GM18858 (cell line): ENCODE measurements around the gene TECRL.

Source experiments
- ATAC-seq: cut with Tn5 transposase; IDR thresholded peaks from one replicate; pipeline ENCODE4 v1.9.1; 2021; ENCODE audit not compliant: unreplicated experiment

The TECRL gene, protein sequence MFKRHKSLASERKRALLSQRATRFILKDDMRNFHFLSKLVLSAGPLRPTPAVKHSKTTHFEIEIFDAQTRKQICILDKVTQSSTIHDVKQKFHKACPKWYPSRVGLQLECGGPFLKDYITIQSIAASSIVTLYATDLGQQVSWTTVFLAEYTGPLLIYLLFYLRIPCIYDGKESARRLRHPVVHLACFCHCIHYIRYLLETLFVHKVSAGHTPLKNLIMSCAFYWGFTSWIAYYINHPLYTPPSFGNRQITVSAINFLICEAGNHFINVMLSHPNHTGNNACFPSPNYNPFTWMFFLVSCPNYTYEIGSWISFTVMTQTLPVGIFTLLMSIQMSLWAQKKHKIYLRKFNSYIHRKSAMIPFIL

DNA sequence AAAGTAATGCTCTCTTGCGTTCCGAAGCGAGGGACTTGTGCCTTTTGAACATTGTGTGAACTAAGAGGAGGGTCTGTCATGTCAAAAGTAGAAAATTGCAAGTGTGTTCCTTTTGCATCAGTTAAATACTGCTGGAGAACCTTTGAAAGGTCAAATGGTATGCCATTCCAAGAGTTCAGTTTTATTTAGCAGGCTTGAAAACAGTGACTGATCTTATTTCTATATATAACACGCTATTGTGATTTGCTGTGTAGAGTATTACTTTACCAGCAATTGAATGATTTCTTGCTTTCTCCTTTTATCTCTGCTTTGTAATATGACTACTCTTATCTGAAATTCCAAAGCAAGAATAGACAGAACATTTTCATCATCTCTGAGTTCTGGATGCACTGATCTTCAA lies at the start of gene TECRL:
TSS of gene TECRL (minus strand) at position 151 of the 400 bp plus-strand sequence. CDS start at position 52, 99 bp downstream.
- ATAC-seq, result no peak

DNA sequence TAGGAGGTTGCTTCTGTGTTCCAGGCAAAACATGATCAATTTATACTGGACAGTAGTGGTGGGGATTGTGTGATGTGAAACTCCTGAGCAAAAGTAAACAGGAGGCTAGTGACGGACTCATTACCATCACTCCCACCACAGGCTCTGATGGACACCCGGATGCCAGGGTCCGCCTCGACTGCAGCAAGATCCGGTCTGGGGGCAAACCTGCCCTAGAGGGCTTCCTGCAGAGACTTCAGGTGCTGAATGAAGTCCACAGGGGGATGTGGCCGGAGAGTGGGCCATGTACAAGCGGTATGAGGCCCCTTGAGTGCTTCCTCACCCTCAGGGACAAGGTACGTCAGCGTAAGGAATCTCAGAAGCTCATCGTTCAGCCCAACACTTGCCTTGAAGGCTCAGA lies 23.4 kb upstream of the TECRL start:
- no peak for ATAC-seq

DNA sequence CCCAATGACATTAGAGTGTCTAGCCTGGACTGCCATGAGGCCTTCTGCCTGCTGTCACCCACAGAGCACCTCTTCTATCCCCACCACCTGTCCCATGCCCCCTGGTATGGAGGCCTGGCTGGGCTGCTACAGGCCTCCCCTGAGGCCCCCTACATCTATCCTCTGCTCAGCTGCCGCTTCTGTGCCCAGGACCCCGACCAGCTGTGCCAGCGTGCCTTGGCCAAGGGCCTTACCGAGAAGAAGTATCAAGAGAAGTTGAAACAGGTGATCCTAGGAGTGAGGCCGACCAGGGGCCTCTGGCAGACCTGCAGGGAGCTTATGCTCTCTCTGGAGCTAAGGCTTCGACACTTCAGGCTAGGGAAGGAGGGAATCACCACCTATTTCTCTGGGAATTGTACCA lies 21.7 kb upstream of the TECRL start:
- ATAC-seq, result no peak

DNA sequence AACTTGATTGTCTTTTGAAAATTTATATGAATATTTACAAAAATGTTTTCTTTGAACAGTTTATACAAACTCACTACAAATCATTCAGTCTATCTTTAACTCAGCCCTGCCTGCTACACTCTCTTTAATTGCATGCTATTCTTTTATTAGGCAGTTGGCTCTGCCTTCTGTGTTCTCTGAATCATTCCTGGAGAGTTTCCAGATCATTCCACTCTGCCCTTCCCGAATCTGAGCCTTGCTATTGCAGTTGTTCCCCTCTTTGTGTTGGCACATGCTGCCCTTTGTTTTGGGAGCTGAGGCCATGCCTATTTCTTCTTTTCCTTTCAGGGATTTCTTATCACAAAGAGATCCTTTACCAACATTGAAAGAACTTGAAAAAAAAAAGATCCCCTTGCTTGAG lies 8.7 kb upstream of the TECRL start:
- no peak for ATAC-seq

DNA sequence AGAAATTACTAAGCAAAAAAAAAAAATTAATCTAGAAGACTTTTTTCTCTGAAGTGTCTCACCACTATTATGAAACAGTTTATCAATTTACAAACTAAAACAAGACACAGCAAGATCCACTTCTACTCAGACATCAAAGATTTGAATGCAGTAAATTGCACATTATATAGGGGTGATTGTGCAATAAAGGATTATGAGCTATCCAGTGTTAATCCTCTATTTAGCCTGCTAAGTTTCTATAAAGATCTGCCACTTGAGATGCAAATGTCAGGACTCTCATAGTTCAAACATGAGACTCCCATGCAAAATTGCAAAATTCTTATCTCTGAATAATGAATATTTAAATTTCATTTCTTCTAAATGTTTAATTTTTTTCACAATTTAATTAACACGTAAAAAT lies 2.2 kb downstream of the TECRL start:
- ATAC-seq, result no peak

DNA sequence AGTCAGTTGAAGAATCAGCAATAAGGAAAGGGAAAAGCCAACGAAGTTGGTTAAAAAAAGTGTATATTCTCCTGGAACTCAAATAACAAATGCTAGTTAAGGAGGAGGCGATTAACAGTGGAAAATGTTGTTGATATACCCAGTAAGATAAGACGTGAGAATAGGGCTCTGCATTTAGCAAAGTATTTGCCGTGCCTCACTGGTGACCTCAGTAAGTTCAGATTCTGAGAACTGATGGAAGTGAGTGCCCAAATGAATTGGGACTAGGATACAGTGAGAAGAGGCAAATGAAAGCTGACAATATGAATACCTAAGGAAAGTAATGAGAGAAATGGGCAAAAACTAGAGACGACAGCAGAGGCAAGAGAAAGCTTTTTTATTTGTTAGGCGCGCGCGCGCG lies 3.5 kb downstream of the TECRL start:
- no peak for ATAC-seq

DNA sequence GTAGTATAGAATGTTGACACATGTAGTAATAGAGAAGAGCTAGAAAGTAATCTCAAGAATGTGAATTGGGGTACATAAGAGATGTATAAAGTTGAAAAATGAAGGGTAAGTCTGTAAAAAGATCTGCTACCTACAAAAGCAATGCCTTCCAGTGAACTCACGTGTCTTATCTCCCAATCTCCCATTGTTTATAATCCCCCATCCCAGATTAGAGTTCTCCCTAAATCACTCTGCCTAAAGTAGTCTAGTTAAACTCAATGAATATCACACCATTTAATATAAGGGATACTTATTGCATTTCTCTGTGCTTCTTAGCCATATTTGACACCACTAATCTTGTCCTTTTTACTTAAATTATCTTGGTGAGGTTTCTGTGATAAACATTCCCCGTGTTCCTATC lies 6.6 kb downstream of the TECRL start:
- ATAC-seq, result no peak

DNA sequence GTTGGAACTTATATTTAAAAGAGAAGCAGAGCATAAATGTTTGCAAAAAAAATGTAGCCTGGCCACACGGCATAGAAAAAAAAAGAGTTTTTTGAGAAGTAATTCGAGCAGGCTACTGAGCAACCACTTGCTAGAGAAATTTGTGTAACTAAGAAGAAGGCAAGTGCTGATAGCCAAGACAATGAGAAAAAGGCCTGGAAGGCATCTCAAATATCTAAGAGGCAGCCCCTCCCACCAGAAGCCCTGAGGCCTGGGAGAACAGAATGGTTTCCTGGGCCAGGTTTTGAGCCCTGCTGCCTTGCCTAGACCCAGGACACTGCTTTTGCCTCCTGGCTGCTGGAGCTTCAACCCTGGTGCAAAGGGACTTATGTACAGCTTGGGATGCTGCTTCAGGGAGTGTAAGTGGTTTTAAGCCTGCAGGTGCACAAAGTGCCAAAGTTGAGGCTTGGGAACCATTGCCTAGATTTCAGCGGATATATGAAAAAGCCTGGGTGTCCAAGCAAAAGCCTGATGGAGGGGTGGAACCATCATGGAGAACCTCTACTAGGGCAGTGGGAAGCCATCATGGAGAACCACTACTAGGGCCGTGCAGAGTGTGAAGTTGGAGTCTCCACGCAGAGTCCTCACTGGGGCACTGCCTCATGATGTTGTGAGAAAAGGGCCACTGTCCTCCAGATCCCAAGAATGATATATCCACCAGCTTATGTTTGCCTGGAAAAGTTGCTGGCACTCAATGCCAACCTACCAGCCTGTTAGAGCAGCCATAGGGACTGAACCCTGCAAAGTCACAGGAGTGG lies 9.7 kb downstream of the TECRL start:
- no peak for ATAC-seq

DNA sequence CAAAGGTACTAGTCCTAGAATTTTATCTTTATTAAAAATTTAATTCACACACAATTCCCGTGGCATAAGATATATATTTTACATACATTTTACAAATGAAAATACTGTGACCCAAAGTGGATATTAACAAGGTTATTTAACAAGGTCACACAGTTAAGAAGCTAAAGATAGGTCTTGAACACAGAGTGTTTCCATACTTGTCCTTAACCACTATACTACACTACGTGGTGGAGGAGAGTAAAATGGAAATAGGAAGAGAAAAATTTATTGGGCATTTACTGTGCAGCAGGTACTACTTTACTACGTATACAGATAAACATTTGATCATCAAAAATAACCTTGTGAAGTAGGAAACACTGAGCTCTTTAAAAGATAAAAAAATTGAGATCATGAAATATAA lies 14.8 kb downstream of the TECRL start:
- ATAC-seq, result no peak

DNA sequence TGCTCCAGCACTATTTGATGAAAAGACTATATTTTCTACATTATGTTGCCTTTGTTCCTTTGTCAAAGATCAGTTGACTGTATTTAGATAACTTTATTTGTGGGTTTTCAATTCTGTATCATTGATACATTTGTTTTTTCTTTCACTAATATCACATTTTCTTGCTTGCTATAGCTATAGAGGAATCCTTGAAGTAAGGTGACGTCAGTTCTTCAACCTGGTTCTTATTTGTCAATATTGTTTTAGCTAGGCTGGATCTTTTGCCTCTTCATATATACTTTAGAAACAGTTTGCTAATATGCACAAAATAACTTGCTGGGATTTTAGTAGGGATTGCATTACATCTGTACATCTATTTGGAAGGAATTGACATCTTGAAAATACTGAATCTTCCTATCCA lies 21.0 kb downstream of the TECRL start:
- ATAC-seq, result no peak

DNA sequence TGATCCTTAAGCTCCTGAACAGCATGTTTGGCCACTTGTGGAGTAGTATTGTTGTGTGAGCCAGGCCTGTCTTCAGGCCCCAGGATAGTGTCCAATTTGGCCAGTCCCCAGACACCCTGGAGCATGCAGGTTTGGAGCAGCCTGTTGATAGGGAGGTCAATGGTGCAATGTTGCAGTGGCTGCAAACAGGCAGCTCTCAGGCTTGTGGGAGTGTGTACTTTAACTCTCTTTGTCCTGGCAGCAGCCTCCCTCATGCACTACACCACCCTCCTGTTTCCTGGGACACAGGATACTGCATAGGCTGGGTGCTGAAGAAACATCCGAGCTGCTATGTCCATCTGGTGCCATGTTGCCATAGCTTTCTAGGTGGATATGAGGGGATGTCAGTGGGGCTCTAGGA lies 24.0 kb downstream of the TECRL start:
- no peak for ATAC-seq

DNA sequence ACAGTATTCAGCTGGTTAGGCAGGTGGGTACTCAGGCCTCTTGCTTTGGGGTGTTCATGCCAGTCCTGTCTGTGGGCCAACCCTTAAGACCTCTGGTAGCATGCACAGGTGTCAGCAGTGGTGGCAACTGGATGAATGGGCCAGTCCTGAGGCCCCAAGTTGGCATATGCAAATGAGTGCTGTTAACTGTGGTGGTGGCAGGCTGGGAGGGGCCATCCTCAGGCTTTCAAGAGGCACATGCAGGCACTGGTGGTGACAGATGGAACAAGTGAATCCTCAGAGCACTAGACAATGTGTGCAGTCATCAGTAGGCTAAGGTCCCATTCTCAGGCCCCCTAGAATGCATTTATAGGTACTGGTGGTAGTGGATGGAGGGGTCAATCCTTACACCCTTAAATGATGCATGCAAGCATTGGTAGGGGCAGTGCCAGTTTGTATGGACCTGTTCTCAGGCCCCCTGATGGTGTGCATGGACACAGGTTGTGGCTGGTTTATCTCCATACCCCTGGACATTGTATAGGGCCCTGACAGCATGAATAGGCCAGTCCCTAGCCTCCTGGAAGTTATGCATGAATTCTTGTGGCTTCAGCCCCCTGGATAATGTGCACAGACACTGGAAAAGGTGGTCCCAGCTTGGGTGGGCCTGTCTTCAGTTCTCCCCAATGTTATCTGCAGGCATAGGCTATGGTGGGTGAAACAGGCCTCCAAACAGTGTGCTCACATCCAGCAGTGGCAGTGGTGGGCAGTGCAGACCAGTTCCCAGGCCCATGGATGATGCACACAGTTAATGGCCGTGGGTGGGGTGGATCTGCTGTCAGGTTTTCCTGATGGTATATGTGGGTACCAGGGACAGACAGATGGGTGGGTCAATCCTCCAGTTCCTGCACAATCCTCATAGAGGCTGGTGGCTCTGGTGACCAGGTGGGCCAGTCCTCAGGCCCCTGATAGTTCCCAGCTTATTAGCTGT lies 24.7 kb downstream of the TECRL start:
- no peak for ATAC-seq

DNA sequence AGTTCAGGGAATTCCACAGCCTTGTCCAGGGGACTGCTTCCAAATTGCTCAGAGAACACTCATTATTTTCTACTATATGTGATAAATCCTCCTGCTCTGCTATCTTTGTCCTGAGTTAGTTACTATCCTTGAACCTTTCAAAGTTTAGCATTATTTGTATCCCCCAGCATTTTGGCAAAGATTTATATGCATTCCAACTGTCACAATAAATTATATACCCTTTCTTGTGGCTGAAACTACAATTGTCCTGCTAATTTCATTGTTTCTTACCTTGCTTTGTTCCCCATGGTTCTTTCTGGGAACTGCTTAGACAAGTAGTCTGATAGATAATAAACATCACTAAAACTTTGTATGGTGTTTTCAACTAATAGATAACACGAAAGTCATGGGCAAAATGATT lies 40.5 kb downstream of the TECRL start:
- no peak for ATAC-seq

DNA sequence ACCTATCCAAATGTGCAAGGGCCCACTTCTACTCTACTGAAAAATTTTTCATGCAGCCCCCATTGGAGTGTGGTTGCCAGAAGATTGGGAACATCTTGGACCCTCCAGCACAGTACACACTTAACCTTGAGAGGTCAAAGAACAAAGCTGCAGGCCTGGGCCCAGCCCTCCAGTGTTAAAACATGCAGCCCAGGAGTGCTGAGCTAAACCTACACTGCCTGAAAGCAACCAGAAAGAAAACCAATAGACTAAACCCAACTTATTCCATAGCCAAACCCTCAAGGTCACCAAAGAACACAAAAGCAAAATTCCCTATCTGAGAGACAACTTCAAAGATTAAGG lies 47.9 kb downstream of the TECRL start:
- ATAC-seq, result no peak

DNA sequence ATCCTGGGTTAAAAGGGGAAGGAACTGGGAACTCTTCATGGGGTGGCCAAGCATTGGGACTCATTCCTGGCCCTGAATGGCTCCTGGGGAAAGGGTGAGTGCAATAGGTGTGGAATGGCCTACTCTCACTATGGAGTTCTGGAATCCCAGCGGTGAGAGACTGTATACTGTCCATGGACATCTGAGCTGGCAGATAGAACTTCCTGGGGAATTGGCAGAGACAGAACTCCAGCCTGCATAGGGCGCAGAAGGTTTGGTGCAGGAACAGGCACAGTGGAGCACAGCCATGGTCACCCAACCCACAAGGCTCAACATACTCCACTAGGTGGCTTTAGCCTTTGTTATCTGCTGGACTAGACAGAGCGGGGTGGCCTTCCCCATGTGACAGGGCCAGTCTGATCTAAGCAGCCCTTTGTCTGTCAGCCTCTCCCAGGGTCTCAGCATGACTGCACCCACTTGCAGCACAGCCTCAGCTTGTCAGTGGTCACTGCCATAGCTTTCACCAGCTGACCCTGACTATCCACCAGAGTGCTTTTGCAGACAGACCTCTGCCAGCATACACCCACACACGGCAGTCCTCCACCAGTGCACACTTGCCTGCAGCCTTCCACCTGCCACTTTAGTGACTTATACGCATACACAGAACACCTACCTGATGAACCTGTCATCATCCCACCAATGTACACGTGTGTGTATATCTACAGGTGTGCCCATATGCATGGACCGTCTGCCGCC lies 48.4 kb downstream of the TECRL start:
- ATAC-seq, result no peak

DNA sequence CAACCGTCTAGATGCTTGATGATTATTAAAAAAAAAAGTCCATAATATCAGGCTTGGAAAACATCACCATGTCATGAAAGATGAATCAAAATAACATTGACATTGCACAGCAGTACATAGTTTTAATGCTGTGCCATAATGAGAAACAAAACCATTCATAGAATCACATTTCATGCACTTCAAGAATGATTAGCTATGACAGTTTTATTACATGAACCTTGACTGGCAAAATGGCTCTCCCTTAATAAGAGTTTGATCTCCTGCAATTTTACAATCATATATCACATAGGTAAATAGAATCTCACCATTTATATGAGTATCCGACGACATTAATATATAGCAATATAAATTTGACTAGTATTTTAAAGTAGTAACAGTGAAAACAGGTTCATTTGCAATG lies 49.8 kb downstream of the TECRL start:
- no peak for ATAC-seq

DNA sequence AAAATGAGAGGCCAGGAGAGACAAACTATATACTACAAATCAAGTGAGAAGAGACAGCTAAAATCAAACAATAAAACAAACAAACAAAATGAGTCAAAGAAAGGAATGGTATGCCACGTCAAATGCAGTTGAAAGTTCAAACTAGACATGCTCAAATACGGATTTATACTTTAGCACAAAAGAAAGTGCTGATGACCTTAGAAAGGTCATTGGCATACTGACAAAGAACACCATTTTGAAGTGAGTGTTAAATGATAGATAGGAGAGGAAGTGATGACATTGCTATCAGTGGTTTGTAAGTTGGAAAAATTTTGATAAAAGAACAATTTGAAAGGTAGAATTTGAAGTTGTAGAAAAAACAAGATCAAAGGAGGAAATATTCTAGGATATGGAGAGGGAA lies 55.3 kb downstream of the TECRL start:
- no peak for ATAC-seq

DNA sequence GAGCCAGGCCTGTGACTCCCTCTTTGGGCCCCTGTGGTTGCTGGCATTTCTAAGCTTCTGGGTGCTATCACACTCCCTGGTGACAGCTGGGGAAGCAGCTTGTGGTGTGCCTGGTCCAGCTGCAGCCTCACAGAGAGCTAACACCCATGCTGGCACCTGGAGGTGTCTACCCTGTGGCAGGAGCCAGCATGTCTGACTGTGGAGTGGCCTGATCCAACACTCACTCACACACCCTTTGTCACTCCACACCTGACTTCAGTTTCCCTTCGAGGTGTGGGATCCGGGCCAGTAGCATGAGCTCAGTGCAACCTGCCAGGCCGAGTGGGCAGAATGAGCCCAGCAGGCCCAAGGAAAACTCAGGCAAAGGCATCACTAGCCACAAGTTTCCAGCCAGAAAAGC lies 67.5 kb downstream of the TECRL start:
- ATAC-seq, result no peak

DNA sequence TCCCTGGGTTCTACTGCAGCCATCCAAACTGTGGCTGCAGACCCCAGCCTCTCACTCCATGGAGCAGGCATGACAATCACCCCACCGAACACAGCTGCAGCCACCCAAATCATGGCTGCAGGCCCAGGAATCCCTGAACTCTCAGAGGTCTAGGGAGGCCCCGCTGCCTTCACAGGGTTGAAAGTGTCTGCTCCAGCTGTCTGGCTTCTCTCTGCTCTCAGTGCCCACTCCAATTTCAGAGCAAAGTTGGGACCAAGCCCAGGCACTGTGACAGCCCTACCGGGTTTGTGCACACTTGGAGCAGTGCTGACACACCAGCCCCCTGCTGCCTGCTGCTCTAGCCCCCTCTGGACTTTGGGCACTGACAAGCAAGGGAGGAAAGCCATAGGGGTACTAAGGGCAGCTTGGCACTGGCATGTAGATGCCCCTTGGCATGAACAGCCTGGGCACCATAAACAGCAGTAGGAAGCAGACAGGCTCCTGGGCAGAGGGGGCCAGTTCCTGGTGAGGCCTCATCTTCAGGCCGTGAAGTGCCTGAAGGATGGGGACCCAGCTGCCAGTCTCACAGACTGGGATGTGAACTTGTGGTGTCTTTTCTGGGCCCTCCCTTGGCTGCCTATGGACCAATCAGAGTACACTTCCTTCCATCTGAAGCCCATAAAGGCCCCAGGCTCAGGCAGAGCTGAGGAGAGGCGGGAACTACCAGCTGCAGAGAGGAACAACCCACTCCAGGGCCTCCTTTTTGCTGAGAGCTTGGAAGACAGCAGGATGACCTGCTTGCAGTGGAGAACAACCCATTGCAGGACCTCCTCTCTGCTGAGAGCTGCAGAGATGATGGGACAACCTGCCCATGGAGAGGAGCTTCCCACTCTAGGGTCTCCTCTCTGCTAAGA lies 68.8 kb downstream of the TECRL start:
- ATAC-seq, result no peak

DNA sequence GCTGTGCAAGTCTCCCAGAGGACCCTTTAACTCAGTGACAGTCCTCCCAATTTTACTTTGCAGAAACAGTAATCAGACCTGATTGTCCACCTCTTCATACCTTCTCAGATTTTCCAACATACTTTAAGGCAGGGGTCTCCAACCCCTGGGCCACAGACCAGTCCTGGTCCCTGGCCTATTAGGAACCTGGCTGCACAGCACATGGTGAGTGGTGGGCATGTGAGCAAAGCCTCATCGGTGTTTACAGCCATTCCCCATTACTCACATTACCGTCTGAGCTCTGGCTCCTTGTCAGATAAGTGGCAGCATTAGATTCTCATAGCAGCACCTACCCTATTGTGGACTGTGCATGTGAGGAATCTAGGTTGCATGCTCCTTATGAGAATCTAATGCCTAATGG lies 74.3 kb downstream of the TECRL start:
- ATAC-seq, result no peak
